Sigmoid colon (tissue), 7 donors: ENCODE data around the gene ABCB6. TPM values are rescaled to one million over a fixed set of nuclear protein-coding genes. Genes with fewer than 3 reads are reported as not detected.

ENCODE experiments used
- DNase-seq: peaks from one replicate; pipeline ENCODE4 v3.0.0-alpha.2; 2019
- H3K27ac ChIP-seq, 4 donors: fragments of 200-600 bp; sonication (generic); one replicate each; pipeline ENCODE4 v1.5.1; 2016 to 2019; ENCODE audit warnings: mild to moderate bottlenecking in 1 of 4
- H3K27me3 ChIP-seq, 3 donors: fragments of 200-600 bp; sonication (generic); one replicate each; pipeline ENCODE4 v1.5.1; 2019; ENCODE audit warnings: mild to moderate bottlenecking in 1 of 3
- H3K36me3 ChIP-seq, 4 donors: fragments of 200-600 bp; sonication (generic); one replicate each; pipeline ENCODE4 v1.5.1; 2016 to 2019
- H3K4me1 ChIP-seq, 4 donors: fragments of 200-600 bp; sonication (generic); one replicate each; pipeline ENCODE4 v1.5.1; 2017 to 2019
- H3K4me3 ChIP-seq, 4 donors: fragments of 200-600 bp; sonication (generic); one replicate each; pipeline ENCODE4 v1.5.1; 2017 to 2019; ENCODE audit warnings: mild to moderate bottlenecking in 2 of 4, moderate library complexity in 1 of 4
- H3K9me3 ChIP-seq, 4 donors: fragments of 200-600 bp in 3 of 4; sonication (generic) in 3 of 4; one replicate each; pipeline versions ENCODE4 v1.5.1 to v1.6.1; 2013 to 2019
- EP300 ChIP-seq, 4 donors: sonication (generic); formaldehyde crosslinking; IDR thresholded peaks; one replicate each; pipeline ENCODE4 v1.6.1; 2017; ENCODE audit warnings: antibody characterized with exemption in 4 of 4
- POLR2A ChIP-seq, 2 donors: fragments of 450-650 bp; IDR thresholded peaks; one replicate each; pipeline ENCODE4 v1.6.1; 2016; ENCODE audit warnings: antibody characterized with exemption in 2 of 2, mild to moderate bottlenecking in 2 of 2, moderate library complexity in 2 of 2
- POLR2AphosphoS5 ChIP-seq, 4 donors: sonication (generic); formaldehyde crosslinking; IDR thresholded peaks; one replicate each; pipeline ENCODE4 v1.6.1; 2017; ENCODE audit warnings: antibody characterized with exemption in 4 of 4
- WGBS, 2 donors: extraction: QIAGEN DNeasy Blood & Tissue Kit; methylation state at CpG; one replicate each; pipeline ENCODE4 v1.1.7; 2013; 5-methylcytosine and 5-hydroxymethylcytosine counted together
- intact Hi-C: fragments of 100-400 bp; cut with DNase I; formaldehyde crosslinking; loops from one replicate; pipeline ENCODE4 v1.15.1; 2023
- polyA plus RNA-seq, 3 donors: library from polyadenylated mRNA; stranded (reverse); fragments of 200-250 nt; gene quantifications; one replicate each; pipeline ENCODE4 v1.2.3, GENCODE V29; 2013
- total RNA-seq, 4 donors: library from RNA; depleted of rRNA; stranded (reverse); fragments of >200 nt; gene quantifications; one replicate each; pipeline ENCODE4 v1.1.0, GENCODE V29; 2016
- TF ChIP-seq, protein P1 (sequence below), 4 experiments: fragments of 450-650 bp in 3 of 4; fragments of 200-600 bp in 1 of 4; IDR thresholded peaks; one replicate each; pipeline ENCODE4 v1.5.1; 2016 to 2019; ENCODE audit warnings: antibody characterized with exemption in 4 of 4, mild to moderate bottlenecking in 3 of 4, moderate library complexity in 2 of 4
- donor health status: healthy with polysubstance abuse.
- donor health status: Bipolar disorder and iron deficiency.
- donor health status: healthy.

Gene ABCB6
- total and polyA plus RNA-seq, 7 donors, result 4.8 to 39.3 (median 16.1) TPM; not detected in 1

- TF ChIP-seq POLR2AphosphoS5 (IDR thresholded peaks at IDR 0.05) (no peak), EP300 (IDR thresholded peaks at IDR 0.05) (no peak), POLR2A (IDR thresholded peaks at IDR 0.05) (no peak)
- TF ChIP-seq, protein P1, sequence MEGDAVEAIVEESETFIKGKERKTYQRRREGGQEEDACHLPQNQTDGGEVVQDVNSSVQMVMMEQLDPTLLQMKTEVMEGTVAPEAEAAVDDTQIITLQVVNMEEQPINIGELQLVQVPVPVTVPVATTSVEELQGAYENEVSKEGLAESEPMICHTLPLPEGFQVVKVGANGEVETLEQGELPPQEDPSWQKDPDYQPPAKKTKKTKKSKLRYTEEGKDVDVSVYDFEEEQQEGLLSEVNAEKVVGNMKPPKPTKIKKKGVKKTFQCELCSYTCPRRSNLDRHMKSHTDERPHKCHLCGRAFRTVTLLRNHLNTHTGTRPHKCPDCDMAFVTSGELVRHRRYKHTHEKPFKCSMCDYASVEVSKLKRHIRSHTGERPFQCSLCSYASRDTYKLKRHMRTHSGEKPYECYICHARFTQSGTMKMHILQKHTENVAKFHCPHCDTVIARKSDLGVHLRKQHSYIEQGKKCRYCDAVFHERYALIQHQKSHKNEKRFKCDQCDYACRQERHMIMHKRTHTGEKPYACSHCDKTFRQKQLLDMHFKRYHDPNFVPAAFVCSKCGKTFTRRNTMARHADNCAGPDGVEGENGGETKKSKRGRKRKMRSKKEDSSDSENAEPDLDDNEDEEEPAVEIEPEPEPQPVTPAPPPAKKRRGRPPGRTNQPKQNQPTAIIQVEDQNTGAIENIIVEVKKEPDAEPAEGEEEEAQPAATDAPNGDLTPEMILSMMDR (IDR thresholded peaks at IDR 0.05), result no peak
- no peaks in the 10 kb centered on the region for H3K9me3 ChIP-seq
- intact Hi-C loops, result no loop called here
- WGBS, 2 donors, result 76 to 95% methylated on average over 3 of the region's 3 CpGs
- peaks cover 0 to 16% (median 13%) of the 10 kb centered on the region in 4 donors for H3K4me1 ChIP-seq
- no peak overlapping the region for H3K4me3 ChIP-seq
- H3K27me3 ChIP-seq, result no peaks in the 10 kb centered on the region
- DNase-seq, result no peak
- no peak overlapping the region for H3K27ac ChIP-seq
- peaks cover 49 to 75% (median 55%) of the 10 kb centered on the region in 4 donors for H3K36me3 ChIP-seq
Measured at GRCh38 chr2:219234331-219234730, 15.6 kb upstream of the ABCB6 start.

GRCh38 chr2:219230059-219230540 lies 11.3 kb upstream of the ABCB6 start:
- intact Hi-C loops, result loop anchor here (2.0 kb wide), 1 partner anchor 15 kb away; the partner anchor contains the start of genes GLB1L and STK16
- WGBS, 2 donors, result 0 to 1% methylated on average over 24 of the region's 24 CpGs
- peak overlapping the region; percentile 89 to 94 (median 94) for H3K27ac ChIP-seq
- H3K9me3 ChIP-seq, result no peaks in the 10 kb centered on the region
- H3K27me3 ChIP-seq, result no peaks in the 10 kb centered on the region
- H3K36me3 ChIP-seq, result peaks cover 35 to 53% (median 41%) of the 10 kb centered on the region in 4 donors
- TF ChIP-seq, protein P1 (IDR thresholded peaks at IDR 0.05), result no peak
- TF ChIP-seq POLR2A (IDR thresholded peaks at IDR 0.05), result no peak
- TF ChIP-seq POLR2AphosphoS5 (IDR thresholded peaks at IDR 0.05), result peak in 2 of 4 donors; percentile 8
- H3K4me1 ChIP-seq, result peaks cover 0 to 35% (median 31%) of the 10 kb centered on the region in 4 donors
- peak; percentile 80 for DNase-seq
- H3K4me3 ChIP-seq, result peak overlapping the region; percentile 57 to 79 (median 68)

DNA sequence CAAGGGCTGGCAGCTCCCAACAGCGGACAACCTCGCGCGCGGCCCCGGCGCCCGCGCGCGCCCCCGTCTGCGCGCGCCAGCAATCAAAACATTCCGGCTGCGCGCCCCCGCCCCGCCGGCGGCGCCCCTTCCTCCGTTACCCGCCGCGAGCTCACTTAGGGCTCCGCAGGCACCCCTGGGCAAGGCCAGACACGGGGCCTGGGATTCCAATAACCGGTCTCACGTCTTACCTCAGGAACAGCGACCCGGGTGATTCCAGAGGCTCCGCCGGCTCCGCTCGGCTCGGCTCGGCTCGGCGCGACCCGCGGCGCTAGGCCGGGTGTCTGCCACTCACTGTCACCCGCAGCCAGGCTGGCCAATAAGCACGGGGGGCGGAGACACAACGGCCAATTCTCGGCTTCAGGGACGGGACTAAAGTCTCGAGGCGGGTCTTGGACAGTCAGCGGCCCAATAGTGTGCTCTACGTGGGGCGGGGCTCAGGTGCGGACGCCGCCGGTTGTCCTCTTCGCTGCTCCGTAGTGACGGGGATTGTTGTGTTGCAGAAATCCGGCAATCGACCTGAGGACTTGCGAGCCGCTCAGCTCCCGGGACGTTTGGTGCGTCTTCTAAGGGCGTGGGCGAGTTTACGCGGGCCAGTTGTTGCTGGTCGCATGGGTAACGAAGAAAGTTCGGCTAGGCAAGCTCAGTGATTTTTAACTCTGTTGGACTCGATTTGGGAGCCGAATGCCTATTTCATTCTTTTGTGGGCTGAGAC lies 10.7 kb upstream of the ABCB6 start, which contains the start of the genes ANKZF1 and ATG9A:
TSS of gene ANKZF1 (plus strand) at position 502 of the 754 bp plus-strand sequence. CDS start 452 bp downstream, outside the sequence.
TSS of gene ATG9A (minus strand) at position 332 of the 754 bp plus-strand sequence. CDS start 1,612 bp downstream, outside the sequence.
- Histone ChIP-seq H3K4me1 (peaks cover 0 to 35% (median 31%) of the 10 kb centered on the region in 4 donors), H3K4me3 (peak within 1 kb of the TSS; percentile 57 to 79 (median 68)), H3K27ac (peak within 1 kb of the TSS; percentile 89 to 94 (median 94)), H3K9me3 (no peaks in the 10 kb centered on the region), H3K27me3 (no peaks in the 10 kb centered on the region), H3K36me3 (peaks cover 35 to 53% (median 41%) of the 10 kb centered on the region in 4 donors)
- DNase-seq, result peak; percentile 100
- TF ChIP-seq, protein P1 (IDR thresholded peaks at IDR 0.05), result no peak
- TF ChIP-seq EP300 (IDR thresholded peaks at IDR 0.05), result peak in 1 of 4 donors; percentile 64
- peak; percentile 68 to 73 for TF ChIP-seq POLR2A (IDR thresholded peaks at IDR 0.05)
- TF ChIP-seq POLR2AphosphoS5 (IDR thresholded peaks at IDR 0.05), result peak; percentile 94 to 98 (median 96)
- 0% methylated on average over 80 of the region's 80 CpGs for WGBS, 2 donors
- intact Hi-C loops, result loop anchor here (1.0 to 10.0 kb wide), 4 partner anchors 10 to 155 kb away; partner anchors contain the start of genes DNPEP, GLB1L, RETREG2 and STK16

- Histone ChIP-seq H3K36me3 (peaks cover 36 to 53% (median 41%) of the 10 kb centered on the region in 4 donors), H3K27ac (peak overlapping the region; percentile 89 to 94 (median 94)), H3K4me3 (peak overlapping the region; percentile 57 to 79 (median 68)), H3K4me1 (peaks cover 0 to 35% (median 31%) of the 10 kb centered on the region in 4 donors), H3K9me3 (no peaks in the 10 kb centered on the region), H3K27me3 (no peaks in the 10 kb centered on the region)
- intact Hi-C loops, result loop anchor here (1.0 to 10.0 kb wide), 3 partner anchors 10 to 156 kb away; partner anchors contain the start of genes DNPEP and RETREG2
- 0 to 2% methylated on average over 19 of the region's 19 CpGs for WGBS, 2 donors
- no peak for TF ChIP-seq POLR2AphosphoS5 (IDR thresholded peaks at IDR 0.05)
- TF ChIP-seq, protein P1 (IDR thresholded peaks at IDR 0.05), result no peak
- TF ChIP-seq EP300 (IDR thresholded peaks at IDR 0.05), result no peak
- TF ChIP-seq POLR2A (IDR thresholded peaks at IDR 0.05), result no peak
- peak; percentile 78 for DNase-seq
Measured at GRCh38 chr2:219228911-219229304, 10.2 kb upstream of the ABCB6 start.
